GM21717 (cell line): ENCODE data around the gene PICK1.
"Not testable (repeated sequence)": the region's sequence is repeated elsewhere in the genome, so short reads cannot be mapped to it uniquely, and the experiment has no call there.

Experiments used
- ATAC-seq: cut with Tn5 transposase; IDR thresholded peaks from one replicate; pipeline ENCODE4 v1.9.1; 2021; ENCODE audit warnings: mild to moderate bottlenecking, moderate library complexity; ENCODE audit not compliant: unreplicated experiment

The PICK1 gene

DNA sequence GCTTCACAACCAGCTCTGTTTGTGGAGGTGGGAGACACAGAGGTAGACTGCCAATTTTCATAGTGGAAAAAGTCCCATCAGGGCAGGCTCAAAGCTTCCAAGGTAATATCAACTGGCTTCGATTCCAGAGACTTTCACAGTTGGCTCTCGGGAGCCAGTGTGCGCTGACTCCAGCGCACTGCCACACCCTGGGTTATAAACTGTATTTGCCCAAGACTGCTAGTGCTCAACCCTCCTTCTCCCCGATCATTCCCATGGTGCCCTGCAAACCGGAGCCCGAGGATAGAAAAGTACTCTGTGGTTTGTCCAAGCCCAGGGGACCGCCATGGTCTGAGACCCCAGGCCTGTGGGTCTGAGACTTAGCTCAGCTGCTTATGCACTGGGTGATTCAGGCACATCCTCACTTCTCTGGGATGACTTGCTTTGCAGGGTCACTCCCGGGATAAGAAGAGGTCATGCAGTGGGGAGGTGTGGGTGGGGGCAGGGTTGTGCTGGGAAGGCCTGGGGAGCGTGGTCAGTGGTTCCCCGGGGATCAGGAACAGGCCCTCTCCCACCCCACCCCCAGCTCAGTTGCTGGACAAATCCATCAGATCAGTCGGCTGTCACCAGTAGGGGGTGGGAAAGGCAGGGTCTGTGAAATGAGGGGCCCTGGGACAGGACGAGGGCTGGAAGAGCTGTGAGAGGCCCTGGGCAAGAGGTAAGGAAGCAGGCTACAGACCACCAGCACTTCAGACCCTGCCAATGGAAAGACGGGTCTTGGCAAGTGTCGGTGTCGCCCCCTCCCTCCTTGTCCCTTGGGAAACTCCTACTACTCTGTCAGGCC lies 26.7 kb upstream of the PICK1 start:
- ATAC-seq, result no peak

DNA sequence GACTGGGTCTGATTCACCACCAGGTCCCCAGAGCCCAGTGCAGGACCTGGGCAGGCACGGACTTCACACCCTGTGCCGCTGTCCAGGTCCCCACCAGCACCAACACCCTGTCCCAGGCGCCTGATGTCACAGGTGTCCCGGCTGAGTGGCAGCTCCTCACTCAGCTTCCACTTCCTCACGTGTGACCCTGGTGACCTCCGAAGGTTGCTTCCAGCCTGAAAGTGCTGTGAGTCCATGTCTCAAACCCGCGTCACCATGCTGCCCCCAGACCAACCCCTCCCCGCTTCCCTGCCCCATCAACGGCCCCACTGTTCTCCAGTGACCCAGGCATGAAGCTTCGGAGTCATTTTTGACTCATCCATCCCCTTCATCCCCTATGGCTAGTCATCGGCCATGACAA lies 25.7 kb upstream of the PICK1 start:
- ATAC-seq, result no peak

DNA sequence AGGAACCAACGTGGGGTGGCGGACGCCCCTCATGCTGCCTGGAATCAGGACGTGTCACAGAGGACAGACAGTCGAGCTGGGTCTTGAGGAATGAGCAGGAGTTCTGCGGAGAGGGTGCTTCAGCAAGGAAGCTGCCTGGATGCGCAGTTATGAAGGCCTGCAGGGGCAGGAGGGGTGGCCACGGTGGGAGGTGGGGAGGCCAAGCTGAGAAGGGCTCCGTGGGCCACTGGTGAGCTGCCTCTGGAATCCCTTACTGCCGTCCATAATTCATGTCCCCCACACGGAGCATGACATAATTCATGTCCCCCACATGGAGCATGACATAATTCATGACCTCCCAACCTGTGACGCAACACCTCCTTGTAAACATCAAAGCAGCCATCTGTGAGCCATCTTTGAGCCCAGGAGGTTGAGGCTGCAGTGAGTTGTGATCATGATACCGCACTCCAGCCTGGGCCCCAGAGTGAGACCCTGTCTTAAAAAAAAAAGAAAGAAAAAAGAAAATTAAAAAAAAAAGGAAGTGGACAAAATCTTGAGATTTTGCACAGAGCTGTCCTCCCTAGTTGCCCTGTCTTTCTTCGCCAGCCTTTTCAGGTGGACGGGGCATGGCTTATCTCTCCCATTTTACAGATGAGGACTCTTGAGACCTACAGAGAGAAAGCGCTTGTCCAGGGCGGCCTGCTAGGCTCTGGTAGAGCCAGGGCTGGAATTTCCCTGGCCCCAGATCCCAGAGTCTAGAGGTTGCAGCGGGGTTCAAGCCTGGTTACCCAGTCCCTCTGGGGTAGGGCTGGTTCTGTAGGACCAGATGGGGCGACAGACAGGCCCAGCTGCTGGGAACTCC lies 24.3 kb upstream of the PICK1 start:
- no peak for ATAC-seq

DNA sequence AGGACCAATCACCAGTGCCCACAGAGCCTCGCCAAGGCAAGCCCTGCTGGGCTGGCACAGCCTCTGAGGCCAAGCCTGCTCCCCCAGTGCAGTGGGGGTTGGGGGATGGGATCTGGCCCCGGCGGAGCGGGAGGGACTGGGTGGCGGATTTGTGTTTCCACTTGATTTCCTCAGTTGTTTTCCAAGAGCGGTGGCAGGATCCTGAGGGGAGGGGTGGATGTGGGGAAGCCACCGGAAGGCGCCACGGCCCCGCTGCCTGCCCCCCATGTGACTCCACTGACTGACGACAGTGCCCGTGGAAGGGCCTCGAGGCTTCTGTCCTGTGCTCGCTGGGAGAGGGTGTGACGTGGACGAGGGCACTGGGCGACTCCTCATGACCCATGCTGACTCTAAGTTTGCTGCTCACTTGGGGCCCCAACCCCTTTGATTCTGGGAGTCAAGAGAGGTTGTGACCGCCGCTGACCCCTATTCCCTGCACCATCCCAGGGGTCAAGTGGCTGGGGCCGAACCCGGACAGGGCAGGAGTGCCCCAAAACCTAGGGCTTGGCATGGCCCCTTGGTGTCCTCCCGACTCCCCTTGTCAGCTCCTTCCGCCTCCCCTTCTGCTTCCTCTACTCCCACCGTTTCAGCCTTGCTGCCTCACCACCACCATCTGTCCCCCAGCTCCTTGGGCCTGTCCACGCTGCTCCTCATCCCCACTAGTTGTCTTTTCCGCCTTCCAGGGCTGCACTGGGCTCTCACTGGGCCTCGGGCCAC lies 23.5 kb upstream of the PICK1 start:
- ATAC-seq, result no peak

DNA sequence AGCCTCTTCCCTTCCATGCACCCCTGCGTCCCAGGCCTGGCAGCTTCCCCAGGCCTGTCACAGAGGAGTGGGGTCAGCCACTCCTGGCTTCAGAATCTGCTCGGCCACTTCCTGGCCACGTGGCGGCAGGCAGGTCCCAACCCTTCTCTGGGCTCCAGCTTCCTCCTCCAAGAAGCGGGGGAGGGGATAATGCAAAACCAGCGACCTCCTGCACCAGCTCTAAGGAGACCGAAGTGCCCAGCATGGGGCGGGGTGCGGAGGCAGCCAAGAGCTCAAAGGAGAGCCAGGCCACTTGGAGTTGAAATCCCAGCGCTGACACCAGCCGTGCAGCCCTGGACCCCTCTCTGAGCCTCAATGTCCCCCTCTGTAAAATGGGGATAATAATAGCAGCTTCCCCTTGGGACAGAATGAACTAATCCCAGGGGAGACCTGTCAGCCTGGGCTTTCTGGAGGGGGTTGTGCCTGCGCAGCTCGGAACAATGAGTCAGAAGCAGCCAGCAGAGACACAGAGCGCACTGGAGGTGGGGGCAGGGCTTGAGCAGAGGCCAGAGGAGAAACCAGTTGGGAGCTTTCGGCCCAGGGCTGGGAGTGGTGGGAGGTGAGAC lies 22.8 kb upstream of the PICK1 start:
- ATAC-seq, result no peak

DNA sequence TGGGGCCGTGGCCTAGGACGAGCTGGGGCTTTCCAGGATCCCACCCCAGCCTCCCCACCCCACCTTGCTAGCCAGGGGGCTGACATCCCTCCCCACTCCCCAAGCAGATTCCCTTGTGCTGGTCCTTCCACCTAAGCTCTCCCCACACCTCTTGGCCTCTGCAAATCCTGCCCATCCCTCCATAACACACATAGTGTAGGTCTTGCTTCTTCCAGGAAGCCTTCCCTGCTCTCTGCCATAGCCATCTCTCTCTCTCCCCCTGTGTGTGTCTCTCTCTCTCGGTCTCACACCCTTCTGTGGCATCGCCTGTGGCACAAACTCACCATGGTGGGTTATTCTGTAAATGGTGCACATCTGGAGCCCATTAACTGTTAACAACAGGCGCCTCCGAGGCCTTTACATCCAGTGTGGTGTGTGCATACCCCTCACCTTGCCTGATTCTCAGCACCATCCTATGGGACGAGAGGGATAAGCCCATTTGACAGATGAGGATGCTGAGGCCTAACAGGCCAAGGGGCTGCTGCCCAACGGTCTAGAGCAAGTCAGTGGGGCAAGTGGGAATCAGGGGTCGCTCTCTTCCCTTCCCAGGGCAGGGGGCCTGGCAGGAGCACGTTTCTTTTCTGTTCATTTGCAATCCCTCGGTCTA lies 22.2 kb upstream of the PICK1 start:
- no peak for ATAC-seq

DNA sequence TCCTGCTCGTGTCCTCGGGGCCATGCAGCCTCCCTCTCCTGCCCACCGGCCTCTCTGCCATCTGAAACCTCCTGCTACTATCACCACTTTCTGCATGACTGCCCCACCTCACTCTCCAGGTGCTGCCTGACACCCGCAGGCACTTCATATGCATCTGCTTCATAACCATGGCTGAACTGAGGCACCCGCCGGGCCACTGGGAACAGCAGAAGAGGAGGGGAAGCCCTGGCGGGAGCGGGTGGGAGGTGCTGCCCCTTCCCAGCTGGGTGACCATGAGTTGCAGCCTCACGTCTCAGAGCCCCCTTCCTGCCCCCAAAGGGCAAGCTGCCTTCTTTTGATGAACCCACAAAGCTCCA lies 21.7 kb upstream of the PICK1 start:
- no peak for ATAC-seq

DNA sequence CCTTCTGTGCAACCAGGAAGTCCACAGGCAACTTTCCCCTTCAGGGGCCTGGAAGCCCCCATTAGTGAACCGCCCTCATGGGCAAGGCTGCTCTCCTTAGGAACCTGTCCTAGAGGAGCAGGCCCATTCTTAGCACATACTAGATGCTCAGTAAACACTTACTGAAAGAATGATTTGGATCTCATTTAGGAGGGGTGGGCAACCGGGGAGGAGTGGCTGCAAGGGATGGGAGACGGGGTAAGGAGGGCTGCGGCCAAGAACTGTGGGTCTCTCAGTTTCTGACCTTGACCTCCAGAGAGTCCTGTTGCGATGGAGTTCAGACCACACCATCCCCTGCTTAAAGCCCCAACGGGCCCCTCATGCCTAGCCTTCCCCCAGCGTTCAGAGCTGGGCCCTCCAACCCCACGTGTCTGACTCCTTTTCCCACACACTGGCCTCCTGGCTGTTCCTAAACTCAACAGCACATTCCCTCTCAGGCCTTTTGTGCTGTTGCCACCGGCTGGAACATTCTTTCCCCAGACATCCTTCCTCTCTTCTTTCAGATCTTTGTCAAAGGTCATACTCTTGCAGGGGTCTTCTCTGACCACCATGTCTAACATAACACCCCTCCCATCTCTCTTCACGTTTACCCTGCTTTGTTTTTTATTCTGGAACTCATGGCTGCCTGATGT lies 20.7 kb upstream of the PICK1 start:
- no peak for ATAC-seq

DNA sequence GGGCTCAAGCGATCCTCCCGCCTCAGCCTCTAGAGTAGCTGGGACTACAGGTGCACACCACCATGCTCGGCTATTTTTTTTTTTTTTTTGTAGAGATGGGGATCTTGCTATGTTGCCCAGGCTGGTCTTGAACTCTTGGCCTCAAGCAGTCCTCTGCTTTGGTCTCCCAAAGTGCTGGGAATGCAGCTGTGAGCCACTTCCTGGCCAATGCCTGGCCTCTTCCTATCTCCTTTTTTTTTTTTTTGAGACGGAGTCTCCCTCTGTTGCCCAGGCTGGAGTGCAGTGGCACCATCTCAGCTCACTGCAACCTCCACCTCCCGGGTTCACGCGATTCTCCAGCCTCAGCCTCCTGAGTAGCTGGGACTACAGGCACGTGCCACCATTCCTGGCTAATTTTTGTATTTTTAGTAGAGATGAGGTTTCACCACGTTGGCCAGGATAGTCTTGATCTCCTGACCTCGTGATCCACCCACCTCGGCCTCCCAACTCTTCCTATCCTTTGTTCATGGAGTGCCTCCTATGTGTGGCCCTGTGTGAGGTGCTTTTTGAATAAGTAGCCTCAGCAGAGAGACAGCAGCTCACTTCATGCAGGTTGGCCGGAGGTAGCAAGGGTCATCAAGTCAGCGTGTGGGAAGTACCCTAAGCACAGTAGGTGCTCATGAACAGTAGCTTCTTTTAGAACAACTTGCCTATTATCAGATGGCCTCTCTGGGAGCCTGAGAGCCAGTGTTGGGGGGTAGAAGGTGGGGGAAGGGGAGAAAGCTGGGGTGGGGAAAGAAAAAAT lies 19.6 kb upstream of the PICK1 start:
- not testable (repeated sequence) for ATAC-seq

DNA sequence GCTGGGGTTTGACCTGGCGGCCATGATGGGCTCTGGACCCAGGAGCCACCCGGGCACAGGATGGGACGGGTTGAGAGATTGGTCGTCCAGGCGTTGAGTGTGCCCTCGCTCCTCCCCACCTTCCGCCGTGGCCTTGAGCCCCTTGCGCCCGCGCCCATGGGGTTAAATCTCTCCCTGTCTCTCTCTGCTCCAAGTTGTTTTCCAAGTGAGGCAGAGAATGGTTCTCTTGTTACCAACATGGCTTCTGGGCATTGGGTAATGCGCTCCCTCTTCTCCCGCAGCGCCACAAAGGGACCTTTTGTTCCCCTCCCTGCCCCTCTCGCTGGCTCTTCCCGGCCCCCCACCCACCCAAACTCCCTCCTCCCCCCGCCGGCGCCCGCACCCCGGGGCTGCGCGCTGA lies 18.8 kb upstream of the PICK1 start:
- ATAC-seq, result no peak

DNA sequence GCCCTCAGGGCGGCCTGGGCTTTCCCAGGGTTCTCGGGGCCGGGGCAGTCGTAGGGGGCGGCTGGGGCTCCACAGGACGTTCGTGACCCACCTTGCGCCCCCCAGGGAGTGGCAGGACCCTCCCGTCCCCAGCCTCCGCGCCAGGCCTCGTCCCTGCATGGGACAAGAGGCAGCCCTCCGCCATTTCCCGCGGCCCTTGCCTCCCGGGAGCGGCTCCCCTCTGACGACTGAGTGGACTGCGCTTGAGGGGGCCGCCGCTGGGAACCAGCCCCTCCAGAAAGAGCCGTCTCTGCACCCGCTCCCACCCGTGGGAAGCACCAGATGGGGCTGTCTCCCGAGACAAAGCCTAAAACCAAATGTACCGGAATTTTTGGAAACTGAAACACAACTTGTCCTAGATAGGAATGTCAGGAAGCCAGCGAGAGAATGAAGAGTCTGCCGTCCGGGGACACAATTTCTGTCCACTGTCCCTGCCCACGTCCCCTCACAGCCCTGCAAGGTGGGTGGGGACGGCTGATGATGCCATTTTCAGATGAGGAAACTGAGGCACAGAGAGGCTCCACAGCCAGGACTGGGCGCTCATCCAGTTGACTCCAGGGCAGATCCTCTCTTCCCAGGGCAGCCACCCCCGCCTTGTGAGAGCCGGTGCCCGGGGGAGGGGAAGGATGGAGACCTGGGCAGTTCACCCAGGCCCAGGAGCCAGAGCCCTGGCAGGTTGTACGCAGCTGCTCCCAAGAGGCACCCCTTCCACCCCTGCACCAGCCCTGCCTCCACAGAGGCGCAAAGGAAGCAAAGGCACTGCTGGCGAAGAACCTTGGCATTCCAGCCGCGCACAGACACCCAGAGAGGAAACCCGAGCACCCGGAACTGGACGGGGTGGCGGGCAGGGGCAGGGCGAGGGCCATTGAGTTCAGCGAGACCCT lies 18.1 kb upstream of the PICK1 start:
- no peak for ATAC-seq

DNA sequence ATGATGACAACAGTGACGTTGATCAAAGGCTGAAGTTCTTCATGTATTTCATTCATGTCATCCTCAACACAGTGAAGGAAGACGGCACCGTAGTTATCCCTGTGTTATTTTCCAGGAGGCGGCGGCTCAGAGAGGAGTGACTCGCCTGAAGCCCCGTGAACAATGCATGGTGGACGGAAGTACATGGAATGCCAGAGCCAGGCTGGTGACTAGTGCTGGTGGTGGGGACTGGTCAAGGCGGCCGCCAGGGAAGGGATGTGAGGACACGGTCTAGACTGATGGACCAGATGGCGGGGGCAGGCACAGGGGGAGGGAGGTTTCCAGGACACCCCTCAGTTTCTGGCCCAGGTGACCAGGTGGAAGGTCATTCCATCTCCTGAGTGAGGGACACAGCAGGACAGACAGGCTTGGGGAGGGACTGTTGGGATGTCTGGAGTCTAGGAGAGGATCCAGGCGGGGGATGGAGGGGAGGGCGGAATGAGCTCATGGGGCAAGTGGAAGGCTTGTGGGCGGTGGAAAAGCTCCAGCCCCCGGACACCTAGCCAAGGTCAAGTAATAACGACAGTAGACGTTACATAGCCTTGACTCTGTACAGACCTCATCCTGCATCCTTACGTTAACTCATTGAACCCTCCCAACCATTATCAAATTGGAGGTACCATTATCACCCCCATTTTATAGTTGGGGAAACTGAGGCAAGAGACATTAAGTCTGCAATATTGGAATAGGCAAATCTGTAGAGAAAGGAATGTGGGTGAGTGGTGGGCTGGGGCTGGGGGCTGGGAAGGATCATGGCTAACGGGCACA lies 16.0 kb upstream of the PICK1 start:
- no peak for ATAC-seq

DNA sequence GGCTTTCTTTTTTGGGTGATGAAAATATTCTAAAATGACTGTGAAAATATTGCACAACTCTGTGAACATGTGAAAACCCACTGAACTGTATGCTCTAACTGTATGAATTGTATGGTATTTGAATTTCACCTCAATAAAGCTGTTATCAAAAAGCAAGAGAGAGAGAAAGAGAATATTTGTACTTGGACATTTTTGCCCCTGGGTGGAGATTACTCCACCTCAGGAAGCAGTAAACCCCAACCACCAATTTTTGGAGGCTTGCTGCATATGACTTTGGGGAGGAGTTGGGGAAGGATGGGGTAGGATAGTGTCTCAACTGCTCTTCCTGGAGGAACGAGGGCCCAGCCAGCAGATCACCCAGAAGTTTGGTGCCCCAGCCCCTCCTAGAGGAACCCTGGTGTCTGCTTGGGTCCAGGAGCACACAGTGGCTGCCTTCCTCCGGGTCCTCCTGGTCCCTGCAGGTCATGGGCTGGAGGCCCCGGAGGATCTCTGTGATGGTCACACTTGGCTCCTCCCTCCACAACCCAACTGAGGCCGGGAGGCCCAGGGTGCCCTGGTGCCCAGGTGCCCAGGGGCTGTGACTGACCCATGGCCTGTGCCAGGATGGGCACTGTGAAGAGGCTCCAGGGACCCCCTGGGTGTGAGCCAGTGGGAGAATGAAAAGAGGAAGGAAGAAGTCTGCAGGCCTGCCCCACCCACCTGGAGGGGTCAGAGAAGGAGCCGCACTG lies 15.3 kb upstream of the PICK1 start:
- no peak for ATAC-seq

DNA sequence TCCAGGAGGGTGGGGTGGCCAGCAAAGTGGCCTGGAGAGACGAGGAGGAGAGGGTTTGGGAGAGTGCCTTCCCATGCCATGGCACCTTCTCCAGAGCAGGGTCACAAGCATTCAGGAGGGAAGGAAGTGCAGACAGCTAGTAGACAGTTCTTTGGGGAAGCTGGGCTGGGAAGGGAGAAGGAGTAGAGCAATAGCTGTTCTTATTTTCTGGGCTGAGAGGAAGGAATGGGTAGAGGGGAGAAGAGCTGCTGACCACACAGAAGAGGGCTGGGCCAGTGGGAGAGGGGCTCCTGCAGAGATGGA lies 14.8 kb upstream of the PICK1 start:
- ATAC-seq, result no peak

DNA sequence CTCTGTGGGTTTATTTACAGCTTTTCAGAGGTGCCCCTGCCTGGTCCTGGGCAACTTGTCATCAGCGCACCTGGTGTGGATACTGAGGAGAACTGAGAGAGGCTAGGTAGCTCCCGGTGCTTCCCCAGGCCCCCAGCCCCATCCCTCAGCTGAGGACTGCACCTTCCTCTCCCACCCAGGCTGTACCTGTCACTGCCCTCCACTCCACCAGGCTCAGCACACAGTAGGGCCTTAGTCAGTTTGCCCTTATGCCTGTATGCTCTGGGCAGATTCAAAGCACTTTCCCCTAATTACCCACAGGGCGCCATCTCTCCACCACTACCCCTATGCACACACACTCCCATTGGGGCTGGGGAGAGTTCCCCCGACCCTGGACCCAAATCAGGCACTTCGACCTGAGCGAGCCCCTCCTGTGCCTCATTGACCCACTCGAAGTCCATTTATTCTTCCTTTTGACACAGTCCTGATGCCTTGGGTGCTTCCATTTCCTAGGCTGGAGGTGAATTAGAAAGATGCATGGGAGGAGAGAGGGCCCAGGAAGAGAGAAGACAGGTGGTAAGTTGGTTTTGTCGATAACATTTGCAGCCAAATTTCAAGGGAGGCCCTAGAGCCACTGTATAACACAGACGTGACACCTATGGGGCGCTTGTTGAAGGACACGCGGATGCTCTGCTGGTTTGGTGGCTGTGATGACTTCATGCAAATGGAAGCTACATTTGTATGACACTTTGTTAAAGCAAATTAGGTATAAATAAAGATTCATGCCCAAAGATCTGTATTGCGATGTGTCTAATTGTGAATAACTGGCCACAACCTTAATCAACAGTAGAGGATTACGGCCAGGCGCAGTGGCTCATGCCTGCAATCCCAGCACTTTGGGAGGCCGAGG lies 13.8 kb upstream of the PICK1 start:
- ATAC-seq, result no peak
